ENCODE results near the gene C14orf180.

Gene C14orf180

GRCh38 chr14:104579507-104579906 is at the start of gene C14orf180:
C14orf180 (plus strand) TSS chr14:104579764; CDS start chr14:104586431, 6,667 bp downstream.
- no peak within 1 kb of the TSS for H3K4me3 ChIP-seq (ENCODE audit: low read depth, low read length)
- no peak for TF ChIP-seq CTCF (IDR thresholded peaks at IDR 0.05; ENCODE audit: low read depth, low read length, missing control alignments)
- DNase-seq (ENCODE audit: low read depth) = no peak
- in situ Hi-C loops (cut with HindIII; ENCODE audit: low sequenced_read_pairs) = no loop called here

GRCh38 chr14:104530646-104531045 is 48.9 kb upstream of the C14orf180 start:
- TF ChIP-seq CTCF (IDR thresholded peaks at IDR 0.05; ENCODE audit: low read depth, low read length, missing control alignments) = no peak
- in situ Hi-C loops (cut with HindIII; ENCODE audit: low sequenced_read_pairs) = no loop called here

GRCh38 chr14:104531421-104532190 is 48.0 kb upstream of the C14orf180 start:
- no peak for DNase-seq (ENCODE audit: low read depth)
- in situ Hi-C loops (cut with HindIII; ENCODE audit: low sequenced_read_pairs) = no loop called here
- no peak for TF ChIP-seq CTCF (IDR thresholded peaks at IDR 0.05; ENCODE audit: low read depth, low read length, missing control alignments)
- no peak overlapping the region for H3K4me3 ChIP-seq (ENCODE audit: low read depth, low read length)

More at GRCh38 chr14:104530646-104531045, 48.9 kb upstream of the C14orf180 start:
- H3K4me3 ChIP-seq (ENCODE audit: low read depth, low read length) = no peak overlapping the region
- DNase-seq (ENCODE audit: low read depth) = no peak

- H3K4me3 ChIP-seq (ENCODE audit: low read depth, low read length) = no peak overlapping the region
- TF ChIP-seq CTCF (IDR thresholded peaks at IDR 0.05; ENCODE audit: low read depth, low read length, missing control alignments) = no peak
- in situ Hi-C loops (cut with HindIII; ENCODE audit: low sequenced_read_pairs) = no loop called here
- DNase-seq (ENCODE audit: low read depth) = no peak
Measured at GRCh38 chr14:104532191-104532555, 47.4 kb upstream of the C14orf180 start.

- DNase-seq (ENCODE audit: low read depth) = no peak
- H3K4me3 ChIP-seq (ENCODE audit: low read depth, low read length) = no peak overlapping the region
- in situ Hi-C loops (cut with HindIII; ENCODE audit: low sequenced_read_pairs) = no loop called here
- no peak for TF ChIP-seq CTCF (IDR thresholded peaks at IDR 0.05; ENCODE audit: low read depth, low read length, missing control alignments)
Measured at GRCh38 chr14:104534036-104534435, 45.5 kb upstream of the C14orf180 start.

GRCh38 chr14:104536942-104537612 is 42.5 kb upstream of the C14orf180 start:
- no peak for DNase-seq (ENCODE audit: low read depth)
- no peak overlapping the region for H3K4me3 ChIP-seq (ENCODE audit: low read depth, low read length)
- TF ChIP-seq CTCF (IDR thresholded peaks at IDR 0.05; ENCODE audit: low read depth, low read length, missing control alignments) = no peak
- in situ Hi-C loops (cut with HindIII; ENCODE audit: low sequenced_read_pairs) = loop anchor here (5.0 kb wide), 1 partner anchor 80 kb away; no protein-coding TSS in a partner anchor

All from astrocyte of the cerebellum (primary cell).